ENCODE measurements around the gene CPD.

GRCh38 chr17:30382345-30382744 lies 3.6 kb downstream of the CPD start:
- no peak for TF ChIP-seq EZH2 (IDR thresholded peaks at IDR 0.05; ENCODE audit: low read length, missing control alignments)
- TF ChIP-seq, protein P1, sequence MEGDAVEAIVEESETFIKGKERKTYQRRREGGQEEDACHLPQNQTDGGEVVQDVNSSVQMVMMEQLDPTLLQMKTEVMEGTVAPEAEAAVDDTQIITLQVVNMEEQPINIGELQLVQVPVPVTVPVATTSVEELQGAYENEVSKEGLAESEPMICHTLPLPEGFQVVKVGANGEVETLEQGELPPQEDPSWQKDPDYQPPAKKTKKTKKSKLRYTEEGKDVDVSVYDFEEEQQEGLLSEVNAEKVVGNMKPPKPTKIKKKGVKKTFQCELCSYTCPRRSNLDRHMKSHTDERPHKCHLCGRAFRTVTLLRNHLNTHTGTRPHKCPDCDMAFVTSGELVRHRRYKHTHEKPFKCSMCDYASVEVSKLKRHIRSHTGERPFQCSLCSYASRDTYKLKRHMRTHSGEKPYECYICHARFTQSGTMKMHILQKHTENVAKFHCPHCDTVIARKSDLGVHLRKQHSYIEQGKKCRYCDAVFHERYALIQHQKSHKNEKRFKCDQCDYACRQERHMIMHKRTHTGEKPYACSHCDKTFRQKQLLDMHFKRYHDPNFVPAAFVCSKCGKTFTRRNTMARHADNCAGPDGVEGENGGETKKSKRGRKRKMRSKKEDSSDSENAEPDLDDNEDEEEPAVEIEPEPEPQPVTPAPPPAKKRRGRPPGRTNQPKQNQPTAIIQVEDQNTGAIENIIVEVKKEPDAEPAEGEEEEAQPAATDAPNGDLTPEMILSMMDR (conservative IDR thresholded peaks at IDR 0.05 in 1 of 2, IDR thresholded peaks at IDR 0.05 in 1 of 2; ENCODE audit: low read depth in 1 of 2, low read length in 2 of 2) = no peak
